Skin of body (tissue), 2 donors: ENCODE data around the gene CABCOCO1. TPM values are rescaled to one million over a fixed set of nuclear protein-coding genes. Genes with fewer than 3 reads are reported as not detected.

Experiments
- DNase-seq: peaks from one replicate; lab custom pipeline; 2025; lab: John Stamatoyannopoulos, UW
- total RNA-seq: library from RNA; depleted of rRNA; stranded (reverse); fragments of >200 nt; gene quantifications from one replicate; pipeline ENCODE4 v1.2.3, GENCODE V29; 2014

The CABCOCO1 gene, protein sequence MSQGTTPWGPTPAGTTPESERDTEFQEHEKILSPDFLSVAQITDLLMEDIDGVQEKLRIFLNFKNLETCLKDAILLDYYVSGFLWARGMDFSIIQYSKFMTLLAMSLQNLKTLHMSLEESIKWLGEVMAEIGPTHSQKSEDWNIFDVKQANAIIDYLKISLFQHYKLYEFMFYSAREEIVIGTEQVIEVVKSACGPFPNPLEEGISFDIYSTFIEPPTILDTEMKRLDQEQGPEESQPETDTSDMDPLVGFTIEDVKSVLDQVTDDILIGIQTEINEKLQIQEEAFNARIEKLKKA
- total RNA-seq: 2.0 TPM

DNA sequence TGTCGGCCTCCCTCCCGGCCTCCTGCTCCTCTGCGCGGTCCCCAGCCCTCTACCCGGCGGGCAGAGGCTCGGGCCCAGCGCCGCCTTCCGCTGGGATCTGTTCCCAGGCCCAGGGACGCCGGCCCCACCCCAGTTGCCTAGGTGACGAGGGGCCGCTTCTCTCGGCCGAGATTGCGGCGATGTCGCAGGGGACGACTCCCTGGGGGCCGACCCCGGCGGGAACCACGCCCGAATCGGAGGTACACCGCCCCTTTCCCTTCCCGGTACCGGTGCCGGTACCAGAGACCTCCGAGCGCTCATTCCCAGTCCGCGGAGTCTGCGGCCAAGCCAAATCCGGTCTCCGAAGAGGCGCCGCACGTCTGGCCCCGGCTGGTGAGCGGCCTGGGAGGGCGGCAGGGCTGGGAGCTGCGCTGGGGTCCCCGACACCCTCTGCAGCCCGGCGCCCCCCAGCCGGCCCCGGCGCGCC, at the start of gene CABCOCO1:
Gene CABCOCO1 (plus strand): TSS at position 136 of the 466 bp plus-strand sequence. CDS start 44 bp downstream, at position 180.
- peak; percentile 45 for DNase-seq

DNA sequence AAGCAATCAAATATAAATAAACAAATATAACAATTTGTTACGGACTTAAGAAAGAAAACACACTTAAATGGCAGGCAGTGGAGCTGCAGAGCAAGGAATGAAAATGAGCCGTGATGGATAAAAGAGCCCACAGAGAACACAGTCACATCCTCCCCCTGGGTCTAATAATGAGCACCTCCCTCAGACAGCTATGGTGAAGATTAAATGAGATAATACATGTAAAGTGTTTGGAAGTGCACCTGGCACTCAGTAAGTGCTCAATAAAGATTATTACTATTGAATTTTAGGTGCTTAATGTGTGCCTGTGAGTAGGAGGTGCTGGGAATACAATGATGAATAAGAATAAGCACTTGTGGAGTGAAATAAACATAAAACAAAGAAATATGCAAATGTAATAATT, 49.1 kb upstream of the CABCOCO1 start:
- DNase-seq: no peak

DNA sequence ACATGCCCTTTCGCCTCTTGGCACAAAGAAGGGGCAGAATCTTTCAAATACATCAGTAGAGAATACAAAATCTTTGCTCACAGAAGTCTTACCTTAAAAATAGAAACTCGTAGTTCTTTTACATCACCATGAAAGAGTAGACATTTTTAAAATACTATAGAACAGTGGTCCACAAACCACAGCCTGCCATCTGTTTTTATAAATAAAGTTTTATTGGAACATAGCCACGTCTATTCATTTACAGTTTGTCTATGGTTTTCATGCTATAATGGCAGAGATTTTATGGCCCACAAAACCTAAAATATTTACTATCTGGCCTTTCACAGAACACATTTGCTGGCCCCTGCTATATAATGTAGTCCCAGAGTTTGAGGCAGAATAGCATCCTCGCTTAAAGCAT, 46.1 kb upstream of the CABCOCO1 start:
- DNase-seq: no peak

DNA sequence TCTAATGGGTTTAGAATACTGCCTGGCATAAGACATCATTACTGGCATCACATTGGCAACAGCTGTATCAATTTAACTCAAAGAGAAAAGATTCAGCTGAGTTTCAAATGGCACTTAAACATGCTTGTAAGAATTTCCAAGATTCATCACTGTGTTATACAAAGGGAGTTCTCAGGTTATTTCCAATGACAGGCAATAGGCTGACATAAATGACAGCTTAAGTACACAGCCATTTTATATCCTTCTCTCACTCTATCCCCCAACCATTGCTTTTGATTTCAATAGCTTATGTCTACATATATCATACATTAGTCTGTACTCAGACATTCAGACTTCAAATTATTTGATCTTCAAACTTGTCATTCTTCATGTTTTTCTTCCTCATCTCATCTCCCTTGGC, 45.5 kb upstream of the CABCOCO1 start:
- DNase-seq: no peak

DNA sequence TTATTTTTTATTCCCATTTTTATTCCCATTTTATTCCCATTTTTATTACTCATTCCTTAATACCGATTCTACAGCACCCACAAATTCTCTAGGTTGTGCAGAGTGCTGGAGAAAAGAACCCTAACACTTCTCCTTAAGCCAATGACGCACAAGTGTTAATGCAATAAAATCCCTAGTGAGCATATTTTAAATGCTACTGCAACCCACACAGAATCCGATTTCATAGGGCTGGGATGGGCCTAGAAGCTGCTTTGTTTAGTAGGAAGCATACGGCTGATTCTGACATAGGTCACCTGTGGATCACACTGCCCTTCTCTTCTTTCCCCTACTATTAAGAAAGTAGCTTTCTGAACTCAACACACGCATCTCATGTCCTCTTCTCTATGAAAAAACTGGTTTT, 45.1 kb upstream of the CABCOCO1 start:
- no peak for DNase-seq

DNA sequence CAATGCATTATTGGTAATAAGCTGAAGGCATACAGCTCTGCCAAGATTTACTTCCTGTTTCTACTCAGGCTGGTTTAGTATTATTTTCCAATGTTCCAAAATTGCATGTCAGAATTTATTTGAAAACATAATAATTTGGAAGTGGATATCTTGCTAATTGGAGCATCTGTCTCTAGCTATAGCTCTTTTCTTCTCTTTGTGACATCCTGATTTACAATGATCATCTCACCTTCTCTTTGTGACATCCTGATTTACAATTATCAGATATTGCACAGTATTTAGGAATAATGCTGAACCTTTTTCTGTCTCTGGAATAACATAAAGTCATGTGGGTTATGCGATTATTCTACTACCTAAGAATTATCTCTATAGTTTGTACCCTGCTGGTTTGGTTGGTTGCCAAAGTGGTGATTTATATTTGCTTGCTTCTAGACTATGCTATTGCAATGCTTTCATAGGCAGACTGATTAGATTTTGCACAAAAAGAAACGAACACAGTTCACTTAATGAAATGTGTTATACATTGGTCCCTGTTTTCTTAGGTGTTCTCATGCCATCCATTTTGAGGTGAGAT, 44.3 kb upstream of the CABCOCO1 start:
- DNase-seq: no peak

DNA sequence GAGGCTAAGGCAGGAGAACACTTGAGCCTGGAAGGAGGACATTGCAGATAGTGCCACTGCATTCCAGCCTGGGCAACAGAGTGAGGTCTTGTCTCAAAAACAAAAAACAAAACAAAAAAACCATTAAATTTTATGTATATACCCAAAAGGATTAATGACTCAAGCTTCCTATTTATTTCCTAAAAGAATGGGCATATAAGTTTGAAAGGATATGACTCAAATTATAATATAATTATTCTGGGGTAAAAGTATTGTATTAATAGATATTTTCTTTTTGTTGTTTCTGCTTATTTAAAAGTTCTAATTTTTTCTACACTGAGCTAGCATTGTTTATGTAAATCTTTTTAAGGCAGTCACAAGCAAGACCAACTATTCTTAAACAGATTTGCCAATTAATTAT, 42.2 kb upstream of the CABCOCO1 start:
- DNase-seq: no peak

DNA sequence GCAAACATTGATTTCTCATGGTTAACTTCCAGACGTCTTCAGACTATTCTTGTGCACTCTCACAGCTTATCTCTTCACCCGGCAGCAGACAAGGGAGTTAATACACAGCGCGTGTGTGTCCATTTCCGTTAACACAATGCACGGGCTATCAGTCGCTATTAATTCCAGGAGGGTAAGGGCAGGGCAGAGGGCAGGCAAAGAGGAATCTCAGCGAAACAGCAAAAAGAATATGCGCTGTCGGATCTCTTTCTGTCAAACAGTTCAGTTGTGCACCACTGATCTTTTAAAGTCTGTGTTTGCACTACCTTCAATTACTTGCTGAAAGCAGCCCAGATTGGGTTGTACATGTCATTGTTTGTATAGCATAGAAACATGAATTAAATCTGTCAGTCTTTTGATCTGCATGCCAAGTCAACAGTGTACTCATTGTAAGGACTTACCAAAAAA, 41.1 kb upstream of the CABCOCO1 start:
- DNase-seq: peak; percentile 22

DNA sequence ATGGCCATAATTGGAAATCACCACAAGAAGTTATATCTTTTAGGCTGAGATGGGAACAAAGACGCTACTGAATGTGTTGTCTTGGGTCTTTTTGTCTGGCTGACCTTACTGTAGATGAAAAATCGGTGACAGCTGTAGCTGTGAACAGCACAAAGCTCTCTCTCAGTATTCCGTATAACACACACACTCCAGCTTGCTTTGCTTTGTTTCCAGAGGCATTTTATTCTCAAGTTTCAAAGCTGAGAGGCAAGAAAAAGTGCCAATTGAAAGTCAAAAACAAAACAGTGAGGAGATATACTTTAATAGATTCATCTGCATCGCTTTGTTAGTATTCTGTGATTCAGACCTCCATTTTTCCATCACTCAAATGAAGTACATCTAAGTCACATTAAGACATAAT, 39.6 kb upstream of the CABCOCO1 start:
- peak; percentile 36 for DNase-seq

DNA sequence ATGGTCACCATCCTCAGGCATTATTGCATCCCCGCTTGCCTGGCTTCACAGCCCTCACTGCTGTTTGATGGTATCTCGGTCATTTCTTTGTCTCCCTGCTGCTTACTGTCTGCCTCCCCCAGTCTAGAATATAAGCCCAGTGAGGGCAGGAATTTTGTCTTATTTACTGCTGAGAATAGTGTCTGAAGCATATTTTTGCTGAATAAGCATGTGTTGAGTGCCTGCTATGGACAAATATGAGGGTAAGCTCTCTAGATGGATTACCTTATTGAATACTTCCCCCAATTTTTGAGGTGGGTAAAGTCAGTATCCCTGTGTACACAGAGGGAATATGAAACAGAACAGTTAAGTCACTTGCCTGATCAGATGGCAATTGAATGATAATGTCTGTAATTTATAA, 36.5 kb upstream of the CABCOCO1 start:
- DNase-seq: no peak

DNA sequence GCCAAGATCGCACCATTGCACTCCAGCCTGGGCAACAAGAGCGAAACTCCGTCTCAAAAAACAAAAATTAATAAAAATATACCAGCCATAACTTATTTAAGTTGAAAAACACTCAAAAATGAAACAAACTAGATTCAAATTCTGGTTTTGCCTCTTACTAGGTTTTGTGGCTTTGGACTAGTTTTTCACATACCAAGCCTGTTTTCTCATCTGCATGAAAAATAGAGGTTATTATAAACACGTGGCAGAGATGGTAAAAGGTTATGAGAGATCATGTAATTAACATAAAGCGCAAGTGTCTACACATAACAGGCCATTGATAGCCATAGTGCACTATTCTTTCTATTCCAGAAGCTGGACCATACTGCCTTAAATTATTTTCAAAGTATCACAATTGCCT, 35.5 kb upstream of the CABCOCO1 start:
- DNase-seq: no peak

DNA sequence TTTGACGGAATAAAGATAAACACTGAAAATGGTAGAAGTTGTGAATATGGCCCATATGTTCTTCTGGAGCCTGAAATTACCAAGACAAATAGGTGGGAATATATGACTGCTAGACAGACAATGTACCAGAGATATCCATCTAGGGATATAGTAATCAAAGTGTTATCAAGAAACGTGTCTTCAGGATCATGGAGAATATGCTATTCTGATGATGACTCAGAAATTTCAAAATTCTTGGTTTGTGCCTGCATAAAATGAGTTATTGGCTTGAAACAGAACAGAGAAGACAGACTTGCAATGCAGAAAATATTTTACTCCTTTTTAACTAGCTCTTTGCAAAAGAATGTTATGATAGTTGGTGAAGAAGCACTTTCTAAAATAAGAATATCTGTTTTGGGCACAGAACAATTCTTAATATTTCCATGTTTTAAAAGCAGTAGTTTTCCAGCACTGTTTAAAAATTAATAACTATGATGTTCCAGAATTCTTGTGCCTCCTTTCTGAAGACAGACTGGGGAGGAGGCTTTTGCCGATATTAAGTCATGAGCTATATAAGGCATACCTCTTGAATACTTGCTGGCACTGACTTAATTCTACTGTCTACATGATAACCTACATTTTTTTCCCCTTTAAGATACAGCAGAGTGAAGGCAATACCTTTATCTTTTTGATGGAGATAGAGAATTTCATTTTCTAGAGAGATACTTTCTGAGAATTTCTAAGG, 34.4 kb upstream of the CABCOCO1 start:
- DNase-seq: no peak

DNA sequence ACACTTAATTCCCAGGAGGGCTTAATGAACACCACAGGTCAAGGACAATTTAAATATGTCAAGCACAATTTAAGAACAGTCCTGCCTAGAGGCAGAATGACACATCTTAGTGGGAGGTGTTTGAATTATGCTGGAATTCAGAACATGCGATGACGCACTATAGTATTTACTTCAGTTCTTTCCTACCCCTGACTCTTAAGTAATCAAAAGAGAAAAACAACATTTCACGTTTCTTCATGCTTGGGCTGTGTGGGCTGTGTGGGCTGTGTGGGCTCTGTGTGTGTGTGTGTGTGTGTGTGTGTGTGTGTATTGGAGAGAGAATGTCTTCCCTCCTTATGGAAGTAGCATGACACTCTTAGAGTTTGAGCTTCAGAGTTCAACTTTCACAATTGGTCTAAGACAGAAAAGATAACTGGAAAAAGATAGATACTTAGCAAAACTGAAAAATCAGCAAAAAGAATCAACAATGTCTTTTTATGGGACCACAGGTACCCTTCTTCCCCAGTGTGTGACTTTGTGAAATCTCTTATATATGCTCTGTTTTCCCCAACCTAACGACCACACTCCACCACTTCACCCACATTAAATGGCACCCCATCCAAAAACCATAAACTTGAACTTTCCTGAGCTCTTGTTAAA, 33.7 kb upstream of the CABCOCO1 start:
- no peak for DNase-seq

DNA sequence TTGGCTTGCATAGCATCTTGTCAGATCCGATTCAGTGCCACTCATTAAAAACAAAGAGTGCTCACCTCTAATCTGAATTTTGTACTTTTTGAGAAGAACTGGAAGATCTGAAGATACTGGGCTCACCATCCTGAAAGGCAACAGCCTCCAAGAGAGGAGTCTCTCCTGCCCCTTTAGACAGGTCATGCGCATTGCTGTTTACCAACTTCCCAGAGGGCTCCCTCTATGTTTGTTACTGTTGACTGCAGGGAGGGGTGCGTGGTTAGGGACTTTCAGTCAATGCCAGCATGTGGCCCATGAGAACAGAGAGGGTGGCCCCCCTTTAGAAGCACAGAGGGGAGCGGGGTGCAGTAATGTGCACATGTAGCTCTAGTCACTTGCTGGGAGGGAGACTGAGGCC, 33.2 kb upstream of the CABCOCO1 start:
- no peak for DNase-seq

DNA sequence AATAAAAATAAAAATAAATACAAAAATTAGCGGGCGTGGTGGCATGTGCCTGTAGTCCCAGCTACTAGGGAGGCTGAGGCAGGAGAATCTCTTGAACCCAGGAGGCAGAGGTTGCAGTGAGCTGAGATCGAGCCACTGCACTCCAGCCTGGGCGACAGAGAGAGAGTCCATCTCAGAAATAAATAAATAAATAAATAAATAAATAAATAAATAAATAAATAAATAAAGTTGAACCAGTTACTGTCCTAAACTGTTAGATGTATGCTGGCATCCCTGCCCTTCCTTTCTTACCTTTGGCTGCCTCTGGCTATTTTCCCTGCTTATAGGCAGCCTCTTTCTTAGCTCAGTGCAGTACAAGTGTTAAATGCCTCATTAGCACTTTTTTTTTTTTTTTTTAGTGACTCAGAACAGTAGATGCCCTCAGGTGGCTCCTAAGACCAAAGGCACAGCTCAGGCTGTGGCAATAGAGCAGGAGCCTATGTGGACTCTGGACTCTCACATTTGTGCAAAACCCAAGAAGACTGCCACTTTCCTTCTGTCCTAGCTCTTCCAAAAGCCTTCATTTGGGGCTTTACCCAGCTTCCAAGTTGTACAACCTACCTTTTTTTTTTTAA, 30.6 kb upstream of the CABCOCO1 start:
- no peak for DNase-seq

DNA sequence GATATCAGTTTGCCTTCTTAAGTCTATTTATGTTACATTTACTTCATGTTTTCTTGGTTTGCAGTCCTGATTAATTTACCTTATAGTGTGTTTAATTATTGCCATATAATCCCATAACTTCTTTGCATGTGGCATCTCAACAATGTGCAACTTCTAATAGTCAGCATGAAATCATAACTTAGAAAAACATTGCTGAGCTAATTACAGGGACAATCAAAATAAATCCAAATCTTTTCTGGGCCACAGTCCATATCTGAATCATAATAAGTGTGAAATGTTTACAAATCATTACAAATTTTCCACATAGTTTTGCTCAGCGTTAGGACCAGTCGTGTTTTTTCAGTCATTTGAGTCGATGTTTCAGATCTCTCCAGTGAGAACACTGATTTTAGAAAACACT, 29.1 kb upstream of the CABCOCO1 start:
- DNase-seq: no peak

DNA sequence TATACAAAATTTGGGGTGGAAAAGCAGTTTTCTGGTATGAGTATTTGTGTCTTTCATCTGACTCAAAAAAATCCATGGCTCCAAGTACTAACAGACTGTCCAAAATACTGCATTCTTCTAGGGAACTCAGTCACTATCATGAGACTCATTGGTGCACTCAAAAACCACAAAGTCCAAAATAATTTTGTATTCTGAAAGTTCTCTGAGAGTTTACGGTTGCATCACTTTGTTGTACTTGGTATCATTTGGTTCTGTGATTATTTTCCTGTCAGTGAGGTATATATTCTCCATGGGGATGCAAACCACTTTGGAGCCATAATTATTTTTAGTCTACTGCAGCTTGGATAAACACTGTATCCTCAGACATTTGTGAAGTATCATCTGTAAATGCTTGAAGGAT, 28.0 kb upstream of the CABCOCO1 start:
- DNase-seq: no peak

DNA sequence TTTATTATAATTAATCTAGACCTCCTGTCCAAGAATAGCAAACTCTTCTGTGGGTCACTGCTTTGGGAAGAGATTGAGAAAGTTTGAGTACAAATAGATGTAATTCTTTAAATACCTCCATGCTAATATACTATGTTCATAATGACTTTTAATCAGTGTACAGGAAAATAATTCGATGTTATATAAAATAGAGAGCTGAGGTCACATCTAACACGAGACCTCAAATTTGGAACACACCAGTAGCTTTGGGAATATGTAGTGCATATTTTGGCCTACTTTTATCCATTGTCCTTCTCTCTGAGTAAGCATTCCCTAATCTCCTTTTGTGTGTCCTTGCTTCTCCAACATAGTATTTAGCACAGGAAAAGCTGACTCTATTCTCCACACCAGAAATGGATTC, 27.3 kb upstream of the CABCOCO1 start:
- no peak for DNase-seq

DNA sequence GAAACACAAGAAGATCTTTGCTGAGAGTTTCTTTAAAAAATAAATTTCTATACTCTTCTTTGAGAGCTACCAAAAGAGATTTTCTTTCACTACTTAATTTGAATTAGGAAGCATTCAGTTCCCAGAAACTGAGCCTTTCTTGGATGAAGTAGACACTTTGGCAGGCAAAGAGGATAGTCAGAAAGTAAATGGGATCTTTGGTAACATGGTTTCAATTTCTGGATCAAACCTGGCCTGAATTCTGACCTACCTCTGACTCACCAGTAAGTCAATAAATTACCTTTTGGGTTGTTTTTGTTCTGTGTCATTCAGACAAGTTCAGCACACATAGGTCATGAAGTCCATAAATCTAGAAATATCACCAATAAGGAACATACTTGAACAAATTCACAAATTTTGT, 26.8 kb upstream of the CABCOCO1 start:
- DNase-seq: no peak

DNA sequence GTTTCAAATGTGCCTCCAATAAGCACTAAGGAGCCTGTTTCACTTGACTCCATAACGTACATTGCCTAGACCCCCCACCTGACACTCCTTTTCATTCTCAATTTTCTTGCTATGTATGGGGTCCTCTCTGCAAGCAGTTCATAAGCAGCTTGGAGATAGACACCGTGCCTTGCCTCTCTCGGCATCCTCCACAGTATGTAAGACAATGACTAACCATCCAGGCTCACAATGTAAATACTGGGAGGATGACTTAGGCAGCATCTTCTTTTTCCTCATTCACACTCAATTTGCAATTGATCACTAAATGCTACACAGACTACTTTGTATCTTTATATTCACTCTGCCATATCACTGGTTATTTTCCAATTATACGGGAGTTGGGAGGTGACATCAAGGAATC, 22.8 kb upstream of the CABCOCO1 start:
- no peak for DNase-seq

DNA sequence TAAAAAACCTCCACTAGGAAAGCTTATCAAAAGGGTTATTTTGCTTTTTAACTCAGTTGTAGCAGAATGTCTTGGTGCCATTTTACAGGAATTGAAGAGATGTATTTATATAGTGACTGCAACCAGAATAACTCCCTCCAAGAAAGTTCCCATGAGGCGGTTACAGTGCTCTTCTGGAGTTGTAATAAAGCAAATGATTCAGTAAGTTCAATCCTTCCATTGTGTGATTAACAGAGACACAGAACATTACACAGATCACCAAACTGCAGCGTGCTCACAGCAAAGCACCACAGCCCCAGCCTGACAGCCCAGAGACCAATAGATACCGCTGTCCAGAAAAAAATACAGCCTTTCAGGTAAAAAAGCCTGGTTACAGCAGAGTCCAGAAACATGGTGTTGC, 21.9 kb upstream of the CABCOCO1 start:
- no peak for DNase-seq

DNA sequence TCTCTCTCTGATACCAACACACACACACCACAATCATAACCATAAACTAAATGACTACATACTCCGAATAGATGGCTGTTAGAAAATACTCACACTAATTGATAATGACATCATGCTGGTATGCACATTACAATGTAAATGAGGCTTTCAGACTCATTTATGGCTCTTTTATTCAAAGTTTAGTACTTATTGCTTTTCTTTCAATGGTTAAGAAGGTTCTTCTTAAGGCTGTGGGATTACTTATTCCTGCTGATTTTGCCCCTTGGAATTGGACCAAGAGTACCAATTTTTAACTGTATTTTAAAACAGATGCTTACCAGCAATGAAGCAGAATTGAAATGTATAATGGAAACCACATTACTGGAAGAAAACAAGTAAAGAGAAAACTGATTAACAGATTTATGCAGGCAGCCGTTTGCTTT, 20.6 kb upstream of the CABCOCO1 start:
- peak; percentile 70 for DNase-seq
